ENCODE results near the gene ZSWIM7.
"Not testable (repeated sequence)": the region's sequence is repeated elsewhere in the genome, so short reads cannot be mapped to it uniquely, and the experiment has no call there.

Gene ZSWIM7

GRCh38 chr17:15998031-15998562 lies 1.4 kb downstream of the ZSWIM7 start:
- no peak for DNase-seq (ENCODE audit: low read depth)

GRCh38 chr17:15996322-15996721 lies 3.2 kb downstream of the ZSWIM7 start:
- DNase-seq (ENCODE audit: low read depth), result no peak

DNA sequence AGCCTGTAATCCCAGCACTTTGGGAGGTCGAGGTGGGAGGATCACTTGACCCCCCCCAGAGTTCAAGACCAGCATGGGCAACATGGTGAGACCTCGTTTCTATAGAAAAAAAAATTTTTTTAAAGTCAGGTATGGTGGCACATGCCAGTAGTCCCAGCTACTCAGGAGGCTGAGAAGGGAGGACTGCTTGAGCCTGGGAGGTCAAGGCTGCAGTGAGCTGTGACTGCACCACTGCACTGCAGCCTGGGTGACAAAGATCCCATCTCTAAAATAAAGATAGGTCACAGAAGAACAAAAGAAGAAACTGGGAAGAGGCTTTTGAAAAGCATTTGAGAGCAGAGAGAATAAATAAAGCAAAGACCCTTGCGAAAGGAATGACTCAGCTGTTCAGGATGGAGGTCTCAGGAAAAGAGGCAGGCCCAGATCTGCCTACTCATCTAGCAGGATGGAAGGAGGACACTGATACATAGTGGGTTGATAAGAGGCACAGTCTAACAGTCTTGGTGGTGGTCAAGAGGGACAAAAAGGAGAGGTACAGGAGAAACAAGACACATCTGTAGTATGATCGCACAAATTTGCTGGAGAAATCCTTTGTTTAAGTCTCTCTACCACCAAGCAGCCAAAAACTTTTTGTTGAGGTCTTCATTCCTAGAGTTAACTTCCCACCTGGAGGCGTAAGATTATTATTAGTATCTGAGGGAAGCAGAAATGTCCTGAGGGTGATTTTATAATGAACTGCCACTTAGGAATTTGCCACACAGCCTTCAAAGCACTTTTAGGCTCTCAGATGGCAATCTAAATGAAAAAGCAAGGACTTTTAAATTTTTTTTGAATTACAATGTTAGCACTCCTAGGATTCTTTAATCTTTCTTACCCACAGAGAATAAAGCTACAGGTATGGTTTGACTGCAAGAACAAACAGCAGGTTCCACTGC lies 17.6 kb downstream of the ZSWIM7 start:
- peak; percentile 85 for DNase-seq (ENCODE audit: low read depth)

DNA sequence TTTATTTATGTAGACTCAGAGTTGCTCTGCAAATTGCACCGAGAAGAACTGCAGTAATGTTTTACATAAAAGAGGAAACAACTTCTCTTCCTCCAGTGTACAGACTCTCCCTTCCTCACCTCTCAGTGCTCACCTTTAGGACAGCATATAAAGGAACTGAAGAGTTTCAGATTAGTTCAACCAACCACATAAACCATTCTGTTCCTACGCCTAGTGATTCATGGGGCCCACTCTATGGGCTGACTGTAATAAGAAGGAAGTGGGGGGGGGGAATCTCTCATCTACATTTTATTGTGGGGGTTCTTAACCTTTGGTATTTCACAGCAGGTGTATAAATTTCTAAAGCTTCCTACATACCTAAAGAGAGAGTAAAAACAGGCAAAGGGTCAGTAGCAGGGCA lies 18.3 kb downstream of the ZSWIM7 start:
- DNase-seq (ENCODE audit: low read depth), result peak; percentile 52

DNA sequence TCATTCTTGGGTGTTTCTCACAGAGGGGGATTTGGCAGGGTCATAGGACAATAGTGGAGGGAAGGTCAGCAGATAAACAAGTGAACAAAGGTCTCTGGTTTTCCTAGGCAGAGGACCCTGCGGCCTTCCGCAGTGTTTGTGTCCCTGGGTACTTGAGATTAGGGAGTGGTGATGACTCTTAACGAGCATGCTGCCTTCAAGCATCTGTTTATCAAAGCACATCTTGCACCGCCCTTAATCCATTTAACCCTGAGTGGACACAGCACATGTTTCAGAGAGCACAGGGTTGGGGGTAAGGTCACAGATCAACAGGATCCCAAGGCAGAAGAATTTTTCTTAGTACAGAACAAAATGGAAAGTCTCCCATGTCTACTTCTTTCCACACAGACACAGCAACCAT lies 20.5 kb downstream of the ZSWIM7 start:
- DNase-seq (ENCODE audit: low read depth), result not testable (repeated sequence)

- DNase-seq (ENCODE audit: low read depth), result no peak
Observed at GRCh38 chr17:15978606-15979005, 20.9 kb downstream of the ZSWIM7 start.

DNA sequence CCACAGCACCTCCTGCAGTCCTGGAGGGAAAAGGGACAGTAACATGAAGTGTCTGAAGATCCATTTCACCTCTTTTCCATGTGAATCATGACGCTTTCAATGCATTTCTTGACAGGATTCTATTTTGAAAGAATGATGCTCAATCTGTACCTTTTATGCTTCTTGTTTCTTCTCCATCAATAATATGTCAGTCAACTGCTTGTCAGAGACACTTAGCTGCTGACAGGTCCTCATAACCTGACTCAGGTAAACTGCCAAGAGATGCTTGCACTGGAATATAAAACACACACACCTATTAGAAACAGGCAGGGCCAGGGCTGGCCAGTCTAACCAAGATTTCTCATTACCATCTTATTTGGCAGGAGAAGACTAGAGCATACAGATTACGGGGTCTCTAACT lies 21.6 kb downstream of the ZSWIM7 start:
- no peak for DNase-seq (ENCODE audit: low read depth)

DNA sequence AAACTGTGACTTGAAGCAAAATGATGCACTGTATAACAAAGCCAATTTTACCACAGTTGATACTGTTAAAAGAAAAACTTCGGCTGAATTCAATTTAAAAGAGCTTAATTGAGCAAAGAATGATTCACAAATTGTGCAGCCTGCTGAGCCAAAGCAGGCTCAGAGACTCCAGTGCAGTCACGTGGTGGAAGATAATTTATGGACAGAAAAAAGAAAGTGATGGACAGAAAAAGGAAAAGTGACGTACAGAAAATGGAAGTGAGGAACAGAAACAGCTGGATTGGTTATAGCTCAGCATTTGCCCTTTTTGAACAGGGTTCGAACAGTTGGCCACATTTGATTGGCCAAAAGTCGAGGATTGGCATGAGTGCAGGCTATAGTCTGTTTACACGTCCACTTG lies 25.7 kb downstream of the ZSWIM7 start:
- no peak for DNase-seq (ENCODE audit: low read depth)

- DNase-seq (ENCODE audit: low read depth), result no peak
Observed at GRCh38 chr17:15973016-15973415, 26.5 kb downstream of the ZSWIM7 start.

DNA sequence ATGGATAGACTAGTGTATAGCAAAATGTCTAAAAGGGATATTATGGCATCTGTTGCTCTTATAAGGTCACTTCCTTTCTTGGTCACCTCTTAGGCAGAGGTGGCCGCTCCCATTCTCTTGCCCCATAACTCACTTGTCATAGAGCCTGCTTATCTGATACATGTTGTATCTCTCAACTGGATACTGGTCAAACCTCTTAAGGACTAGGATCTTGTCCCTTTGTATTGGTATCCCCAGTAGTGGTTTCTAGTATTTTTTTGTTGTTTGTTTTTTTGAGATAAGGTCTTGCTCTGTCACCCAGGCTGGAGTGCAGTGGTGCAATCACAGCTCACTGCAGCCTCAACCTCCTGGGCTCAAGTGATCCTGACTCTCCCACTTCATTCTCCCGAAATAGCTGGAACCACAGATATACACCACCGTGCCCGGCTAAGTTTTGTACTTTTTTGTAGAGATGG lies 27.0 kb downstream of the ZSWIM7 start:
- no peak for DNase-seq (ENCODE audit: low read depth)

DNA sequence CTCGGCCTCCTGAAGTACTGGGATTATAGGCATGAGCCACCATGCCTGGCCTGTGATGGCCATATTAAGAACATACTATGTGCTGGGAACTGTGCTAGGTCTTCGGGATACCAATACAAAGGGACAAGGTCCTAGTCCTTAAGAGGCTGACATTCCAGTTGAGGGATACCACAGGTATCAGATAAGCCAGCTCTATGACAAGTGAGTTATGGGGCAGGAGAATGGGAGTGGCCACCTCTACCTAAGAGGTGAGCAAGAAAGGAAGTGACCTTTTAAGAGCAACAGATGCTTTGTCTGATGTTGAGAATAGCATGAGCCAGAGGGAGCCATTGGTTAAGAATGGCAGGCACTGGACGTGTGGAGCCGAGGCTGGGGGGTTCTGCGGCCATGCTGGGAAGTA lies 27.6 kb downstream of the ZSWIM7 start:
- DNase-seq (ENCODE audit: low read depth), result no peak

- DNase-seq (ENCODE audit: low read depth), result no peak
Observed at GRCh38 chr17:15971098-15971678, 28.3 kb downstream of the ZSWIM7 start.

DNA sequence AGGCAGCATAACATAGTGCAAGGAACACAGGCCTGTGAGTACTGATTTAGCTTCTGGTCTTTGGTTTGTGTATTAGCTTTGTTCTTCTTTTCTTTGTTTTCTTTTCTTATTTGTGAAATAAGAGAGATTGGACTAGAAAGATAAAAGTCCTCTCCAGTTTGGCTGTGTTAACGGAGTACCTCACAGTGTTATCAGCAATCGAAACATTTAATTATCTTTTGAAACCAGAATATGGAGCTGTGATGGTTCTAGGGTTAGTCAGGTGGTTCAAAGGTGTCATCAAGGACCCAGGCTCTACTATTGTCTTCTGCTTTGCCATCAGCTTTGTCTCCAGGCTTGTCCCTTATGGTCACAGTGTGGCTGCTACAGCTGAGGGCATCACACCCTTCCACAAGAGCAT lies 29.0 kb downstream of the ZSWIM7 start:
- DNase-seq (ENCODE audit: low read depth), result no peak

DNA sequence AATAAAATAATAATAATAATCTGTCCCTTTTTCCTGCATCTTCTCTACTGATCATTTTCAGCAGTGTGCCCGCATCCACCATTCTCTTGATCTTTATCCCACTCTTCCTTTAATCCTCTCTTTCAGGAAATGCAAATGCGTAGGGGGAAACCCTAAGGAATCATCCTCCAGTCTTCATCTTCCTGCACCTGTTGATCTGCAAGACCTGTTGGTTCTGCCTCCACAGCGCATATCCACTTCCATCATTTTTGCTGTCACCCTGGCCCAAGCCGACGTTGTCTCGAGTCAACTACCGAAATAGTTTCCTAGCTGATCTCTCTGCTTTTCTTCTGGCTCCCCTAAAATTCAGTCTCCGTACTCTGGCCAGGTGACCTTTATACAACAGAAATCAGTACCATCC lies 30.0 kb downstream of the ZSWIM7 start:
- DNase-seq (ENCODE audit: low read depth), result no peak

DNA sequence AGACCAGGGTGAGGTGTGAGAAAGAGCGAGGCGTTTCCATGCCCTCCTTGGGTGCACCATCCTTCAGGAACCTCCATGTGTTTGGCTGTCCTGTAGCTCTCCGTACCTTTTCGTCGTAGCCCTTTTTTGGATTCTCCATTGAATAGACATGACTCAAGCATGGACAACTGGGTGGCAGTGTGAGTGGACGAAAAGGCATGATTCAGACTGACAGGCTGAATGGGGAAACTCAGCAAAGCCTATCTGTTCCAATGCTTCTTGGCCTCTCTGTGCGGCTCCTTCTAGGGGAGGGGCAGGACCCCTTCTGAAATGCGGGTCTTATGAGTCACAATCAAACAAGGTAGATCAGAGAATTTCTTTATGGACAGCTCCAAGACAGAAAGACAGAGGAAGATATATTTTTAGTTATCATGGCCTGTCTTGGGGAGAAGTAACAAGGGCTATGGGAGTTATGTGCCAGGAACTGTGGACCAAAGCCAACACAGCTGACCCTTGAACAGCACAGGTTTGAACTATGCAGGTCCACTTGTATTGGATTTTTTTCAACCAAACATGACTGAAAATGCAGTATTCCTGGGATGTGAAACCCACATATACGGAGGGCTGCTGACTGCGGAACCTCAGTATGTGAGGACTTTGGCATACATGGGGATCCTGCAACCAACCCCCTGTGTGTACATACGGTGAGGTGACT lies 31.7 kb downstream of the ZSWIM7 start:
- no peak for DNase-seq (ENCODE audit: low read depth)

DNA sequence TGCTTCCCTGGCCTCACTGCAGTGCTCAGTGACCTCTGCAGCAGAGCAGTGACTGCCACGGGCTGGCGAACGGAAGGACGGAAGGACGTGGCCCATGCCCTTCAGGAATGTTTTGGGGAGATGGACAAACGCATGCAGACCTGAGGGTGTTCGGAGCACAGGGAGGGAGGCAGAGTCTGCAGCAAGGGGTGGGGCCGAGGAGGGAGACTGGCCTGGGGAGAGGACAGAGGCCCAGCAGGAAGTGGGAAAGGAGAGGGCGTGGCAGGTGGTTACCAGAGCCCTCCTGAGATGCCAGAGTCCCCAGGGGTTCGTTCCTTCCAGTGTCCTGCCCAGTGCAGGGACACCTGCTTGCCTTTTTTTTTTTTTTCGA lies 32.6 kb downstream of the ZSWIM7 start:
- DNase-seq (ENCODE audit: low read depth), result no peak

DNA sequence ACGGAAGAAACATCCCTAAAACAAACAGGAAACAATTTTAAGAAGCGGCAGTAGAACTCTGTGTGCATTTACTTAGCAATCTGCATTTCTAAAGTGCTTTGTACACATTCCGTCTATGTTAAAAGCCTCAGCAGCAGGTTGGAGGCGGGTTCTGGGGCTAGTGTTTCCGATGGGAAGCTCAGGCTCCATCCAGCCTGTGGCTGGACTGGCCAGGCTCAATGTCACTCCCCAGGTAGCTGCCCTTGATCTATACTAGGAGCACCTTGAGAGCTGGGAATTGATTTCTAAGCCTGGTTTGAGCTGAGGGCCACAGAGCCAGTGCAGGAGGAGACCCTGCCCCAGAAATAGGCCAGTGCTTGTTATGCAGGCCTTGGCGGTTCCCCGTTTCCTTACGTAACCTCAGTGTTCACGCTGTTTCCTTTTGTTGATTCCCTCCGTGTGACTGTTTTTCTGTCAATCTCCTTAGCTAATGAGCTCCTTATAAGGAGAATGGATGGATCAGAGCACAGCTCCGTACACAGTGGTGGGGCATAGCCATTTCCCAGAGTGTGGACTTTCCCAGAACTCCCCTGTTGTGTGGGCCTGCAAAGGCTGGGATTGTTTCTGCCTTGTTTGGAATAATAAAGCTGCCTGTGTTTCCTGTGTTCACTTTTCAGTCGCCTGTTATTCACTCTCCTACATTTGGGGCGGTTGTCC lies 33.2 kb downstream of the ZSWIM7 start:
- peak; percentile 70 for DNase-seq (ENCODE audit: low read depth)

GRCh38 chr17:15965528-15965927 lies 34.0 kb downstream of the ZSWIM7 start:
- DNase-seq (ENCODE audit: low read depth), result no peak

DNA sequence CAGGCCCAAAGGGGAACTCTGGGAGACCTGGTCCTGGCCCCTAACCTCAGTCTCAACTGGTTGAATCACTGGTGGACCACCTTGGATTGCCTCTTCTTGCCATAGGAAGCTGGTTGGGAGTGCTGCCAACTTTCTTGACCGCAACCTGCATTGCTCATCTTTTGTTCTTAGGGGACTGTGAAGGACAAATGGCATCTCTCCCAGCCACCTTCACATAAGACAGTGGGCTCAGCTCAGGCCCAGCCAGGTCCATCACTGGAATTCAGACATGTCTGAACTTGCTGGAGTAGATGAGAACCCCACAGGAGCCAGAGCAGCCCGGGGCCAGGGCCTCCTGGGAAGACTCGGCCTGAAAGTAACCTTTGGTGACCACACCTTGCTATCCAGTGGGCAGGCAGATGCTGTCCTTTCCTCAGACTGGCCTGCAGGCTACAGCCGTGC lies 35.8 kb downstream of the ZSWIM7 start:
- DNase-seq (ENCODE audit: low read depth), result peak; percentile 80

GRCh38 chr17:15958484-15958854 lies 41.0 kb downstream of the ZSWIM7 start:
- DNase-seq (ENCODE audit: low read depth), result no peak

DNA sequence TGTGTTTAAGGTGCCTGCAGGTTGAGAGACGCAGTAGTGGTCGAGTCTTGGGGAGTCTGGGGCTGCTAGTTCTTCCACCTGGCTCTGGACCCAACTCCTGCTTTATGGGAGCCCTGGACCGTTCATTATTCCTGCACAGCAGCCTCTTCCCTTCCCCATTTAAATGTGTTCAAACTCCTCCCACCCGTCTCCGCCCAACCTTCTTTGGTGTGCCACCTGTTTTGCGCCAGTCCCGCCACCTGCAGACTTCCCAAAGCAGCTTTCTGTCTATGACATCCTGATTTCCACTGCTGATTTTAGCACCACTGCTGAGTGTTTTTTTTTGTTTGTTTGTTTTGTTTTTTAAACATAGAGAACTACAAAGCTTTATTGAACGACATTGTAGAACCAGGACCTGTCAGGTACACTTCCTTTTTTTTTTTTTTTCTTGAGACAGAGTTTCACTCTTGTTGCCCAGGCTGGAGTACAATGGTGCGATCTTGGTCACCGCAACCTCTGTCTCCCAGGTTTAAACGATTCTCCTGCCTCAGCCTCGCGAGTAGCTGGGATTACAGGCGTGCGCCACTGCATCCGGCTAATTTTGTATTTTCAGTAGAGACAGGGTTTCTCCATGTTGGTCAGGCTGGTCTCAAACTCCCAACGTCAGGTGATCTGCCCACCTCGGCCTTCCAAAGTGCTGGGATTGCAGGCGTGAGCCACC lies 41.7 kb downstream of the ZSWIM7 start:
- DNase-seq (ENCODE audit: low read depth), result no peak
